ENCODE data around the gene CCDC66. TPM values are rescaled to one million over a fixed set of nuclear protein-coding genes. Genes with fewer than 3 reads are reported as not detected.

The CCDC66 gene
- total RNA-seq, 1 experiment from 2014 or later, result 23.0 TPM

- H3K27ac Mint-ChIP-seq, result no peak overlapping the region
Observed at GRCh38 chr3:56611364-56611763, 54.4 kb downstream of the CCDC66 start.

DNA sequence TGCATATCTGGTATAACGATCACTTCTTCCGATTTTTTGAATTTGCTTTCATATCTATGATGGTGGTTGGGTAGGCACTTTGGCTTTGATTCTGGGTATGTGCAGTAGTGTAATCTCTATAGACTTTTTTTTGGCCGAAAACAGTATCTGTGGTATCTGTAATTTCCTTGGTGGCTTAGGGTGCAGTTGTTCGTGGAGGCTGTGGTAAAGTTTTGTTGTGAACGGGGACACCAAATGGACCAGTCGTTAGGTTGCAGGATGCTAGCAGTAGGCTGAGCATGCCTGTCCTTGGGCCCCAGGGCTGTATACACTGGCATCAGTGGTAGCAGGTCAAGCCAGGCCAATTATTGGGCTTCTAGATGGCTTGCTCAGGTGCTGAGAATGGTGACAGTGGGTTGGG is 55.2 kb downstream of the CCDC66 start:
- Mint-ChIP-seq H3K9me3 (no peaks in the 10 kb centered on the region), H3K27me3 (ENCODE audit: low read depth) (no peaks in the 10 kb centered on the region), H3K36me3 (peaks cover 42% of the 10 kb centered on the region), H3K27ac (no peak overlapping the region), H3K4me1 (peaks cover 28% of the 10 kb centered on the region), H3K4me3 (no peak overlapping the region)
- ATAC-seq, result no peak
- ChIA-PET CTCF (no interaction called here), POLR2A (no interaction called here)
- no peak for DNase-seq (ENCODE audit: low spot score)
- TF ChIP-seq JUN (CRISPR knock-in tag; IDR thresholded peaks at IDR 0.05) (no peak), USF1 (CRISPR knock-in tag; IDR thresholded peaks at IDR 0.05) (no peak), RELA (CRISPR knock-in tag; IDR thresholded peaks at IDR 0.05; ENCODE audit: borderline replicate concordance) (no peak), ATF1 (CRISPR knock-in tag; IDR thresholded peaks at IDR 0.05) (no peak), PRRX2 (CRISPR knock-in tag; IDR thresholded peaks at IDR 0.05) (no peak), ZNF219 (CRISPR knock-in tag; IDR thresholded peaks at IDR 0.05; ENCODE audit: borderline replicate concordance) (no peak), PRDM15 (CRISPR knock-in tag; IDR thresholded peaks at IDR 0.05) (no peak), HMGA2 (CRISPR knock-in tag; IDR thresholded peaks at IDR 0.05) (no peak)

More at GRCh38 chr3:56611364-56611763, 54.4 kb downstream of the CCDC66 start:
- ChIA-PET CTCF (interaction anchor here (0.7 kb wide), 2 partner anchors 27 to 264 kb away, joined by 4 to 5 read pairs; no protein-coding TSS in a partner anchor), POLR2A (interaction anchor here (1.4 kb wide), 1 partner anchor 54 kb away, joined by 3 read pairs; the partner anchor contains the start of gene CCDC66)
- no peak for TF ChIP-seq HMGA2 (CRISPR knock-in tag; IDR thresholded peaks at IDR 0.05)
- TF ChIP-seq ZBTB21 (CRISPR knock-in tag; IDR thresholded peaks at IDR 0.05; ENCODE audit: borderline replicate concordance), result no peak
- TF ChIP-seq SP1 (CRISPR knock-in tag; conservative IDR thresholded peaks at IDR 0.05), result no peak
- no peak for TF ChIP-seq PRRX2 (CRISPR knock-in tag; IDR thresholded peaks at IDR 0.05)
- no peak for TF ChIP-seq SMAD3 (CRISPR knock-in tag; IDR thresholded peaks at IDR 0.05; ENCODE audit: borderline replicate concordance)
- TF ChIP-seq GTF2I (CRISPR knock-in tag; conservative IDR thresholded peaks at IDR 0.05), result no peak
- no peak for TF ChIP-seq FOXP1 (CRISPR knock-in tag; IDR thresholded peaks at IDR 0.05; ENCODE audit: borderline replicate concordance)
- TF ChIP-seq FOXK1 (CRISPR knock-in tag; IDR thresholded peaks at IDR 0.05), result no peak
- no peak for TF ChIP-seq TEAD4 (CRISPR knock-in tag; IDR thresholded peaks at IDR 0.05)
- TF ChIP-seq, protein P1, sequence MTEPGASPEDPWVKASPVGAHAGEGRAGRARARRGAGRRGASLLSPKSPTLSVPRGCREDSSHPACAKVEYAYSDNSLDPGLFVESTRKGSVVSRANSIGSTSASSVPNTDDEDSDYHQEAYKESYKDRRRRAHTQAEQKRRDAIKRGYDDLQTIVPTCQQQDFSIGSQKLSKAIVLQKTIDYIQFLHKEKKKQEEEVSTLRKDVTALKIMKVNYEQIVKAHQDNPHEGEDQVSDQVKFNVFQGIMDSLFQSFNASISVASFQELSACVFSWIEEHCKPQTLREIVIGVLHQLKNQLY (CRISPR knock-in tag; IDR thresholded peaks at IDR 0.05), result no peak
- TF ChIP-seq, protein P2, sequence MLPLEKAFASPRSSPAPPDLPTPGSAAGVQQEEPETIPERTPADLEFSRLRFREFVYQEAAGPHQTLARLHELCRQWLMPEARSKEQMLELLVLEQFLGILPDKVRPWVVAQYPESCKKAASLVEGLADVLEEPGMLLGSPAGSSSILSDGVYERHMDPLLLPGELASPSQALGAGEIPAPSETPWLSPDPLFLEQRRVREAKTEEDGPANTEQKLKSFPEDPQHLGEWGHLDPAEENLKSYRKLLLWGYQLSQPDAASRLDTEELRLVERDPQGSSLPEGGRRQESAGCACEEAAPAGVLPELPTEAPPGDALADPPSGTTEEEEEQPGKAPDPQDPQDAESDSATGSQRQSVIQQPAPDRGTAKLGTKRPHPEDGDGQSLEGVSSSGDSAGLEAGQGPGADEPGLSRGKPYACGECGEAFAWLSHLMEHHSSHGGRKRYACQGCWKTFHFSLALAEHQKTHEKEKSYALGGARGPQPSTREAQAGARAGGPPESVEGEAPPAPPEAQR (CRISPR knock-in tag; IDR thresholded peaks at IDR 0.05), result no peak
- no peak for TF ChIP-seq ETV6 (CRISPR knock-in tag; IDR thresholded peaks at IDR 0.05)
- no peak for TF ChIP-seq TCF7 (CRISPR knock-in tag; IDR thresholded peaks at IDR 0.05; ENCODE audit: low read depth)
- TF ChIP-seq, protein P3, sequence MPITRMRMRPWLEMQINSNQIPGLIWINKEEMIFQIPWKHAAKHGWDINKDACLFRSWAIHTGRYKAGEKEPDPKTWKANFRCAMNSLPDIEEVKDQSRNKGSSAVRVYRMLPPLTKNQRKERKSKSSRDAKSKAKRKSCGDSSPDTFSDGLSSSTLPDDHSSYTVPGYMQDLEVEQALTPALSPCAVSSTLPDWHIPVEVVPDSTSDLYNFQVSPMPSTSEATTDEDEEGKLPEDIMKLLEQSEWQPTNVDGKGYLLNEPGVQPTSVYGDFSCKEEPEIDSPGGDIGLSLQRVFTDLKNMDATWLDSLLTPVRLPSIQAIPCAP (CRISPR knock-in tag; IDR thresholded peaks at IDR 0.05), result no peak
- TF ChIP-seq ZNF281 (CRISPR knock-in tag; IDR thresholded peaks at IDR 0.05), result no peak
- TF ChIP-seq ZNF232 (CRISPR knock-in tag; IDR thresholded peaks at IDR 0.05), result no peak
- no peak for TF ChIP-seq MXD4 (CRISPR knock-in tag; IDR thresholded peaks at IDR 0.05; ENCODE audit: borderline replicate concordance)
- ATAC-seq (no peak), DNase-seq (ENCODE audit: low spot score) (no peak)
- Mint-ChIP-seq H3K4me1 (peaks cover 23% of the 10 kb centered on the region), H3K36me3 (peaks cover 49% of the 10 kb centered on the region), H3K4me3 (no peak overlapping the region), H3K9me3 (peaks cover 7% of the 10 kb centered on the region), H3K27me3 (ENCODE audit: low read depth) (no peaks in the 10 kb centered on the region)

All from WTC11 (cell line).